Ovary (tissue), 3 donors: ENCODE data around the gene CEP104.

Experiments
- EP300 ChIP-seq: sonication (generic); formaldehyde crosslinking; IDR thresholded peaks from one replicate; pipeline ENCODE4 v1.6.1; 2017; ENCODE audit warnings: antibody characterized with exemption
- POLR2A ChIP-seq: fragments of 450-650 bp; IDR thresholded peaks from one replicate; pipeline ENCODE4 v1.6.1; 2017; ENCODE audit warnings: antibody characterized with exemption, mild to moderate bottlenecking, moderate library complexity
- TF ChIP-seq, protein P1 (sequence below), 3 donors: fragments of 450-650 bp in 2 of 3; fragments of 200-600 bp in 1 of 3; IDR thresholded peaks; one replicate each; pipeline versions ENCODE4 v1.5.1 to v1.8.0; 2016 to 2022; ENCODE audit warnings: antibody characterized with exemption in 3 of 3, mild to moderate bottlenecking in 1 of 3
- donor health status: DM: no; HTN: no; CAD: no.

DNA sequence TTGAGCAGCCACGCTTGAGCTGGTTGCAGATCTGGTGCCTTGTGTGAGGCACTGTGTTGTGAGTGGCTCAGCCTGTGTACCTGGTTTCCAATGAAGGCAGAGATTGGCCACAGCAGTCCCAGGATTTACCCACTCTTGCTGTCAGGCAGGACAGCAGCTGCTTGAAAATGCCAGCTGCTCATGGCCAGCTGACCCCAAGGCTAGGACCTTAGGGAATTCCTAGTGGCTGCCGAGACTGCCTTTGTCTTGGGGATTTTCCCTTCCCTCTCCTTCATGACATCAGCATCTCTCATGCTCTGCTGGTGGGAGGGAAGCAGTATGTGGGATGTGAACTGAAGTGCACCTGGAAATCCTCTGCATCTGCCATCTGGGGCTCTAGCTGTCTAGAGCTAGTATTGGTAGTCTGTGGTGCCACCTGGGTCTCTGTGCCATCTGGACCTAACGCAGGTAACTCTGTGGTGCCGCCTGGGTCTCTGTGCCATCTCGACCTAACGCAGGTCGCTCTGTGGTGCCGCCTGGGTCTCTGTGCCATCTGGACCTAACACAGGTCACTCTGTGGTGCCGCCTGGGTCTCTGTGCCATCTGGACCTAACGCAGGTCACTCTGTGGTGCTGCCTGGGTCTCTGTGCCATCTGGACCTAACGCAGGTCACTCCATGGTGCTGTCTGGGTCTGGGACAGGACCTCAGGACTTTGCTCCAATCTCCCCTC, 56.9 kb downstream of the CEP104 start:
- TF ChIP-seq POLR2A = no peak
- TF ChIP-seq, protein P1, sequence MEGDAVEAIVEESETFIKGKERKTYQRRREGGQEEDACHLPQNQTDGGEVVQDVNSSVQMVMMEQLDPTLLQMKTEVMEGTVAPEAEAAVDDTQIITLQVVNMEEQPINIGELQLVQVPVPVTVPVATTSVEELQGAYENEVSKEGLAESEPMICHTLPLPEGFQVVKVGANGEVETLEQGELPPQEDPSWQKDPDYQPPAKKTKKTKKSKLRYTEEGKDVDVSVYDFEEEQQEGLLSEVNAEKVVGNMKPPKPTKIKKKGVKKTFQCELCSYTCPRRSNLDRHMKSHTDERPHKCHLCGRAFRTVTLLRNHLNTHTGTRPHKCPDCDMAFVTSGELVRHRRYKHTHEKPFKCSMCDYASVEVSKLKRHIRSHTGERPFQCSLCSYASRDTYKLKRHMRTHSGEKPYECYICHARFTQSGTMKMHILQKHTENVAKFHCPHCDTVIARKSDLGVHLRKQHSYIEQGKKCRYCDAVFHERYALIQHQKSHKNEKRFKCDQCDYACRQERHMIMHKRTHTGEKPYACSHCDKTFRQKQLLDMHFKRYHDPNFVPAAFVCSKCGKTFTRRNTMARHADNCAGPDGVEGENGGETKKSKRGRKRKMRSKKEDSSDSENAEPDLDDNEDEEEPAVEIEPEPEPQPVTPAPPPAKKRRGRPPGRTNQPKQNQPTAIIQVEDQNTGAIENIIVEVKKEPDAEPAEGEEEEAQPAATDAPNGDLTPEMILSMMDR (IDR thresholded peaks at IDR 0.05) = no peak
- TF ChIP-seq EP300 = no peak
